Daoy (cell line): ENCODE measurements around the gene PARP16. TPM values are rescaled to one million over a fixed set of nuclear protein-coding genes. Genes with fewer than 3 reads are reported as not detected.

Experiments used
- DNase-seq: peaks from one replicate; pipeline ENCODE4 v3.0.0-alpha.2; 2015; ENCODE audit warnings: low read depth
- total RNA-seq: library from RNA; depleted of rRNA; stranded (reverse); fragments of >200 nt; shearing (Covaris generic); gene quantifications from 2 replicates; pipeline ENCODE4 v1.2.3, GENCODE V29; 2014

PARP16 gene
- total RNA-seq, 1 experiment from 2014 or later: 3.8 TPM

- peak; percentile 33 for DNase-seq
Observed at GRCh38 chr15:65275728-65276126, 11.0 kb downstream of the PARP16 start.

GRCh38 chr15:65275104-65275727 is 11.5 kb downstream of the PARP16 start:
- DNase-seq: no peak

GRCh38 chr15:65270811-65271545 is 15.7 kb downstream of the PARP16 start:
- peak; percentile 59 for DNase-seq

GRCh38 chr15:65268411-65268810 is 18.3 kb downstream of the PARP16 start:
- DNase-seq: no peak

GRCh38 chr15:65266469-65266868 is 20.2 kb downstream of the PARP16 start:
- DNase-seq: no peak

- DNase-seq: no peak
Observed at GRCh38 chr15:65264863-65265430, 21.7 kb downstream of the PARP16 start.

- no peak for DNase-seq
Observed at GRCh38 chr15:65263313-65263712, 23.4 kb downstream of the PARP16 start.

GRCh38 chr15:65260968-65261367 is 25.7 kb downstream of the PARP16 start:
- no peak for DNase-seq

GRCh38 chr15:65259367-65259797 is 27.3 kb downstream of the PARP16 start:
- no peak for DNase-seq

- no peak for DNase-seq
Observed at GRCh38 chr15:65258375-65259262, 28.1 kb downstream of the PARP16 start.

GRCh38 chr15:65255486-65256140 is 31.1 kb downstream of the PARP16 start:
- DNase-seq: no peak

- no peak for DNase-seq
Observed at GRCh38 chr15:65254758-65255157, 31.9 kb downstream of the PARP16 start.

- DNase-seq: no peak
Observed at GRCh38 chr15:65254356-65254755, 32.3 kb downstream of the PARP16 start.

GRCh38 chr15:65249641-65250040 is 37.0 kb downstream of the PARP16 start:
- DNase-seq: peak; percentile 10

GRCh38 chr15:65248511-65249255 is 38.0 kb downstream of the PARP16 start:
- DNase-seq: no peak

- no peak for DNase-seq
Observed at GRCh38 chr15:65246939-65247338, 39.7 kb downstream of the PARP16 start.

GRCh38 chr15:65246026-65246714 is 40.5 kb downstream of the PARP16 start:
- DNase-seq: no peak

GRCh38 chr15:65245096-65245856 is 41.4 kb downstream of the PARP16 start:
- DNase-seq: peak; percentile 53

GRCh38 chr15:65244638-65245037 is 42.0 kb downstream of the PARP16 start:
- no peak for DNase-seq
